Kidney (tissue), 14 donors: ENCODE measurements around the gene SHROOM2. TPM values are rescaled to one million over a fixed set of nuclear protein-coding genes. Genes with fewer than 3 reads are reported as not detected.

Experiments used
- DNase-seq, 5 donors: peaks; one replicate each; pipeline ENCODE4 v3.0.0-alpha.2; 2013 to 2020
- FAIRE-seq: peaks from 2 replicates; lab custom pipeline; 2012; peaks lifted over from hg19 to GRCh38; lab: Jason Lieb, UNC
- H3K27ac ChIP-seq, 2 donors: one replicate each; pipeline ENCODE4 v1.7.0; 2013; ENCODE audit warnings: low read depth in 2 of 2, low read length in 2 of 2, inconsistent platforms in 1 of 2
- H3K27me3 ChIP-seq: one replicate; pipeline ENCODE4 v1.7.1; 2013; ENCODE audit warnings: low read length, inconsistent platforms; ENCODE audit not compliant: control insufficient read depth, insufficient read depth
- H3K36me3 ChIP-seq, 3 donors: one replicate each; pipeline versions ENCODE4 v1.7.0 to v1.7.1; 2013; ENCODE audit warnings: low read length in 3 of 3, control low read depth in 1 of 3, inconsistent platforms in 1 of 3; ENCODE audit not compliant: insufficient read depth in 3 of 3, control insufficient read depth in 2 of 3
- H3K4me1 ChIP-seq, 3 donors: one replicate each; pipeline versions ENCODE4 v1.7.0 to v1.7.1; 2013; ENCODE audit warnings: low read length in 3 of 3, inconsistent platforms in 1 of 3, low read depth in 1 of 3; ENCODE audit not compliant: control insufficient read depth in 2 of 3, insufficient read depth in 2 of 3
- H3K4me3 ChIP-seq, 3 donors: one replicate each; pipeline versions ENCODE4 v1.7.0 to v1.8.1; 2013; ENCODE audit warnings: low read length in 3 of 3, control low read depth in 1 of 3, inconsistent platforms in 1 of 3
- H3K9ac ChIP-seq, 3 donors: one replicate each; pipeline versions ENCODE4 v1.7.0 to v1.7.1; 2013; ENCODE audit warnings: low read length in 3 of 3, control low read depth in 1 of 3, inconsistent platforms in 1 of 3
- H3K9me3 ChIP-seq, 3 donors: one replicate each; pipeline versions ENCODE4 v1.7.0 to v1.7.1; 2013; ENCODE audit warnings: low read length in 3 of 3, control low read depth in 1 of 3, inconsistent platforms in 1 of 3; ENCODE audit not compliant: control insufficient read depth in 2 of 3, insufficient read depth in 1 of 3
- CTCF ChIP-seq: IDR thresholded peaks from 3 replicates; pipeline ENCODE4 v1.5.1; 2012; ENCODE audit warnings: mild to moderate bottlenecking, moderate library complexity, borderline replicate concordance; ENCODE audit not compliant: insufficient read depth; ENCODE audit errors: extremely low read depth
- intact Hi-C: fragments of 100-400 bp; cut with DNase I; formaldehyde crosslinking; loops from one replicate; pipeline ENCODE4 v1.11.1; 2022
- polyA plus RNA-seq: library from polyadenylated mRNA; stranded (reverse); fragments of 350-450 nt; fragmentation: Illumina TruSeq; extraction: RNeasy Lipid Tissue Mini Kit (QIAGEN cat#74804); gene quantifications from one replicate; pipeline ENCODE4 v1.2.3, GENCODE V29; 2014; ENCODE audit warnings: low read depth, low replicate concordance; ENCODE audit not compliant: insufficient read depth
- total RNA-seq: library from RNA; stranded (reverse); fragmentation: NEBNext Ultra II Directional; extraction: Animal tissue kit (Norgen Biotek cat#: 25700); gene quantifications from one replicate; pipeline ENCODE4 v1.2.1, GENCODE V29; 2021
- donor health status: control.
- donor health status: control.
- donor health status: control.
- donor health status: control.
- donor health status: control.
- donor health status: DM: yes; HTN: yes; CAD: no.
- donor health status: Normal renal cell carcinoma (clear cell type).

Gene SHROOM2
- total and polyA plus RNA-seq, 2 donors from 2014 or later: 3.5 to 11.8 TPM

- DNase-seq (no peak), FAIRE-seq (no peak)
- Histone ChIP-seq H3K27ac (no peak overlapping the region), H3K36me3 (no peaks in the 10 kb centered on the region), H3K9me3 (no peaks in the 10 kb centered on the region), H3K27me3 (no peaks in the 10 kb centered on the region), H3K4me1 (no peaks in the 10 kb centered on the region), H3K4me3 (no peak overlapping the region), H3K9ac (no peak overlapping the region)
- intact Hi-C loops: no loop called here
- no peak for TF ChIP-seq CTCF
Measured at GRCh38 chrX:9770319-9770718, 15.9 kb upstream of the SHROOM2 start.

DNA sequence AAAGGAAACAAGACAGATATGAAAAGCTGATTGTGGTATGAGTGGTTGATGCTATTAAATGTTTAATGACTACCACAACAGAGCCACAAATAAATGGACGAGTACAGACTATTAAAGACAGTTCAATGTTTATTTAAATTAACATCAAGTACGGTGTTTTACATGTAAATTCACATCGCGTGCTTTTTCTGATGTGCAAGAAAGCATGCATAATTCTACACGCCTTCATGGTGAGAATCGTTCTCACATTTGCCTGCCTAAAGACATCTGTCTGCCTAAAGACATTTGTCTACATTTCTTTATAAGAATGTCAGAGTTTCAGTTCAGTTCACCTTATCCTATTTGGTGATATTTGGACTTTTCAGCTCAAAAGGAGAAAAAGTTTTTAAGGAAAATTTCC is 13.3 kb upstream of the SHROOM2 start:
- FAIRE-seq: no peak
- intact Hi-C loops: no loop called here
- Histone ChIP-seq H3K9ac (no peak overlapping the region), H3K4me3 (no peak overlapping the region), H3K4me1 (no peaks in the 10 kb centered on the region), H3K9me3 (no peaks in the 10 kb centered on the region), H3K36me3 (no peaks in the 10 kb centered on the region), H3K27me3 (no peaks in the 10 kb centered on the region), H3K27ac (no peak overlapping the region)
- DNase-seq: no peak
- no peak for TF ChIP-seq CTCF

GRCh38 chrX:9775930-9776329 is 10.3 kb upstream of the SHROOM2 start:
- Histone ChIP-seq H3K27me3 (no peaks in the 10 kb centered on the region), H3K9me3 (no peaks in the 10 kb centered on the region), H3K9ac (no peak overlapping the region), H3K4me3 (no peak overlapping the region), H3K36me3 (no peaks in the 10 kb centered on the region), H3K27ac (no peak overlapping the region), H3K4me1 (no peaks in the 10 kb centered on the region)
- DNase-seq (no peak), FAIRE-seq (no peak)
- intact Hi-C loops: no loop called here
- TF ChIP-seq CTCF: no peak

DNA sequence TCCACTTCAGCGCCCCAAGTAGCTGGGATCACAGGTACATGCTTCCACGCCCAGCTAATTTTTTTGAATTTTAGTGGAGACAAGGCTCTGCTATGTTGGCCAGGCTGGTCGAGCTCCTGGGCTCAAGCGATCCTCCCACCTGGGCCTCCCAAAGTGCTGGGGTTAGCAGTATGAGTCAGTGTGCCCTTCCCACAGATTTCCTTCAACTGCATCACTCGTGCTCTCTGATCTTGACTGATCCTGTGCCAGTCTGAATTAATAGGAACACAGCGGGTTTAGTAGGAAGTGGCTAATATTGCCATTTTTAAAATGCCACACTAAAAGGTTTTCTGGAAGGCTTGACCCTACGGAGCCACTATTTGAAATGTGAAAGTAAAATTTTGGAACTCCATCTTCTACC is 4.3 kb upstream of the SHROOM2 start:
- no peaks in the 10 kb centered on the region for H3K36me3 ChIP-seq
- H3K27ac ChIP-seq: no peak overlapping the region
- no peaks in the 10 kb centered on the region for H3K9me3 ChIP-seq
- no peak overlapping the region for H3K9ac ChIP-seq
- FAIRE-seq (no peak), DNase-seq (no peak)
- H3K4me1 ChIP-seq: no peaks in the 10 kb centered on the region
- intact Hi-C loops: no loop called here
- no peak overlapping the region for H3K4me3 ChIP-seq
- peaks cover 2% of the 10 kb centered on the region for H3K27me3 ChIP-seq
- TF ChIP-seq CTCF: no peak
